RKO (cell line): Measurements from ENCODE around the gene FOXK1.

Source experiments
- DNase-seq: peaks from one replicate; pipeline ENCODE4 v3.0.0-alpha.2; 2016; ENCODE audit warnings: low spot score

FOXK1 gene

GRCh38 chr7:4765776-4766490 is 83.8 kb downstream of the FOXK1 start:
- DNase-seq: no peak

DNA sequence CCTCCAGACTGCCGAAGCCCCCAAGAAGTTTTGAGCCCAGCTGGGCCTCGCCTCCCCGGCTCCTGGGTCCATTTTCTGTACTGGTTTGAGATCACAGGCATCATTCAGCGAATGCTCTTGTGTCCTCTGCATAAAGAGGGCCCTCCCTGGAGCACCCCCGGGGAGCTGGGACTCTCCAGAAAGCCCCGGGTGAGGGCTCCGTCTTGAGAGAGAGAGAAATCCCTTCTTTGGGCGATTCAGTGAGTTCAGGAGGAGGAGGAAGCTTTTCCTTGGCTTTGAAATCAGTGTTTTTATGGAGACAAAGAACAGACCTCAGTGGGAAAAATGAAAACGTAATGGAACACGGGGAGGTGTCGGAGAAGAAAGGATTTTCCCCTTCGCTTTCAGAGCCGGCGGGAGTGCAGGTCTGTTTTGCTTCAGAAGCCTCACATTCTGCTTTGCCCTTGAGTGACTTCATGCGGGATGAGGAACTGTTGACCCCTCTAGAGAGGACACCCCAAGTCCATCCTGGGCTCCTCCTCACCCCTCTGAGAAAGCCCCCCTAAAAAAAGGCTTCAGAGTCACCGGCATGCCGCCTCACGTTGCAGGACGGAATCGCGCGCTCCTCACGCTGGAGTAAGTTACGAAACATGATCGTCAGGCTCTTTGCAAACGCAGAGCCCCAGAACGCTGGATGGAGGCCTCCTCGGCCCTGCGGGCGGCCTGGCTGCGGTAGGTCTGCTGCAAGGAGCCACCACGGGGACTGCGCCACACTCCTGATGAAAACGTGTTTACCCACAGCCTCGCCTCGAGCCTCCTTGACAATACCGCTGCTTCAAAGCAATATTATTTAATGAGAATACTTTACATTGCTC is 84.8 kb downstream of the FOXK1 start:
- no peak for DNase-seq

GRCh38 chr7:4768597-4769569 is 86.8 kb downstream of the FOXK1 start:
- DNase-seq: no peak

DNA sequence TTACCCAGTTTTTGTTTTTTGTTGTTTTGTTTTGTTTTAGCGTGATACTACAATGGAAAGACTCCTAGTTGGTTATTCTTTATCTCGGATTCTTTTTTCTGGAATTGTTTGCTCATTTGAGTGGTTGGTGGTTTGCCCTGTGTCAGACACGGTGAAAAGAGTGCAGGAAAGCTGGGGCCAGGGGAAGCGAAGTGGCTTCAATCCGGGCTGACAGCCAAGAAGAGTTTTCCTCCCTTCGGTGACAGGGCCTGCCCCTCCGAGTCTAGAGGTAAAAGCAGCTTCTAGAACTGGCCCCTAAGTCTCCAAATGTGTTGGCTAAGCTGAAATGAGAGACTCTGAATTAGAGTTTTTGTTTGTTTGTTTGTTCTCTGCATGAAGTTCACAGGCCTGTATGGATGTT is 87.7 kb downstream of the FOXK1 start:
- DNase-seq: no peak

- DNase-seq: no peak
Observed at GRCh38 chr7:4770886-4771285, 88.8 kb downstream of the FOXK1 start.

GRCh38 chr7:4771737-4772136 is 89.6 kb downstream of the FOXK1 start:
- DNase-seq: no peak

DNA sequence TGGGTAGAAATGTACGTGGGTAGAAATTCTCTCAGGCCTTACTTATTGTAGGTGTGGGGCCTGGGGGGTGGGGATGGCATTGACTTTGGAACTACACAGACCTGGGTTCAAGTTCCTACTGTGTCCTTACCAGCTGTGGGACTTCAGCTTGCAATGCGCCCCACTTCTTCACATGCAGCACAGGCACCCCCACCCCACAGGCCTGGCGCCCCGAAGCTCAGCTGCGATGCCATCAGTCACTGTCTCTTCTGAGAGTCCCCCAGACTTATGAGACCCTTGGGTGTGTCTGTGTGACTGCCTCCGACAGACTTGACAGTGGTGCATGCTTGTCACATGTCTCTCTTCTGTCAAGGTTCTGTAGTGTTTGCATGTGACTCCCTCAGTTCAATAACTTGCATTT is 90.2 kb downstream of the FOXK1 start:
- no peak for DNase-seq

- DNase-seq: no peak
Observed at GRCh38 chr7:4774007-4774406, 91.9 kb downstream of the FOXK1 start.

DNA sequence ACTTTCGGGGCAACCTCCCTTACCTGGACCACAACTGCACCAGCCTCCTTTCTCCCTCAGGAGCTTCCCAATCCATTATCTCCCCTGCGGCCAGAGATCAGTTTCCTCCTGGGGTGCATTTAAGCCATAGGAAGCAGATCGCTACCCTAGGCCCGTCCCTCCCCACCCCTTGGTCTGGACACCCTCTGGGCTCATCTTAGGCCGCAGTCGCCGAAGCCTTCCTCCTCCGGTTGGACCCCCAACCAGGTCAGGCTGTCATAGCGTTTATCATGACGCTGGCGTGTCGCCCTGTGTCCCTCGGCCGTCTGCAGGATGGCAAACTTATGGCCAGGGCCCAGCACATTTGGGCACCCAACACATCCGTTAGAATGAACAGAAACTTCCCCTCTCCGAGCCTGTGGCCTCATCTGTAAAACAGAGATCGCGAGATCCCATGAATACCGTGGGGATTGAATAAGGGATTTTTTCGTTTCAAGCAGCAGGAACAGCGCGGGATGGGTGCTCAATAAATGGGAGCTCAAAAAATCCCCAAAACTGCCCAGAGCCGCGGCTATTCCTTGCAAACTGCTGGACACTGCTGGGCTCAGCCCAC is 92.7 kb downstream of the FOXK1 start:
- DNase-seq: peak; percentile 62

GRCh38 chr7:4775250-4775847 is 93.3 kb downstream of the FOXK1 start, which contains the start of gene AP5Z1:
AP5Z1 (plus strand) TSS chr7:4775623; CDS start chr7:4775716, 93 bp downstream.
- DNase-seq: peak; percentile 96

GRCh38 chr7:4775848-4776623 is 93.9 kb downstream of the FOXK1 start:
- peak; percentile 60 for DNase-seq

DNA sequence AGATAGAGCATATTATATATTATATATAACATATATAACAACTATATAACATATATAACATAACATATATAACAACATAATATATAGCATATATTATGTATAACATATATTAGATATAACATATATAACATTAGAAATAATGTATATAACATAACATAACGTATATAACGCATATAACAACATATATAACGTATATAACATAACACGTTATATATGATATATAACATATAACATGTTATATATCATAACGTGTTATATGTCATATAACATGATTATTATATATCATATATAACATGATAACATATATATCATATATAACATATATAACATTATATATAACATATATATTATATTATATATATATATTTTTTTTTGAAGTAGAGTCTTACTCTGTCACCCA is 97.0 kb downstream of the FOXK1 start:
- no peak for DNase-seq

- DNase-seq: no peak
Observed at GRCh38 chr7:4781366-4782069, 99.4 kb downstream of the FOXK1 start.

GRCh38 chr7:4782333-4783291 is 100.5 kb downstream of the FOXK1 start:
- DNase-seq: no peak

DNA sequence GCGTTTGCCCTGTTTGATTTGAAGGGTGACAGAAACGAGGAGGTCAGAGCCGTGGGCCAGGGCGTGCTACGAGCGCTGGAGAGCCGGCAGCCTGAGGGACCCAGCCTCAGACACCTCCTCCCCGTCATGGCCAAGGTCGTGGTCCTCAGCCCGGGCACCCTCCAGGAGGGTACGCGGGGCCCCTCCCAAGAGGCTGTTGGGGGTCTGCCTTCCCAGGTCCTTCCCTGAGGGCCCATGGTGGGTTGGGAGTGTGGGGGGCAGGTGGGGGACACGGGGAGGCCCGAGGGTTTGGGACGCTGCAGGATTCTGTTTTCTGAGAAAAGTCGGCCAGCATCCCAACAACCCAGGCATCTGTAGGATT is 101.2 kb downstream of the FOXK1 start:
- DNase-seq: no peak

GRCh38 chr7:4783762-4784351 is 101.8 kb downstream of the FOXK1 start:
- DNase-seq: no peak

- no peak for DNase-seq
Observed at GRCh38 chr7:4784799-4785198, 102.7 kb downstream of the FOXK1 start.

GRCh38 chr7:4785371-4785770 is 103.3 kb downstream of the FOXK1 start:
- DNase-seq: no peak
